HG02678 (cell line): Measurements from ENCODE around the gene C8G.

Experiments used
- ATAC-seq: cut with Tn5 transposase; IDR thresholded peaks from one replicate; pipeline ENCODE4 v1.9.1; 2021; ENCODE audit warnings: mild to moderate bottlenecking, moderate library complexity; ENCODE audit not compliant: unreplicated experiment

C8G gene

DNA sequence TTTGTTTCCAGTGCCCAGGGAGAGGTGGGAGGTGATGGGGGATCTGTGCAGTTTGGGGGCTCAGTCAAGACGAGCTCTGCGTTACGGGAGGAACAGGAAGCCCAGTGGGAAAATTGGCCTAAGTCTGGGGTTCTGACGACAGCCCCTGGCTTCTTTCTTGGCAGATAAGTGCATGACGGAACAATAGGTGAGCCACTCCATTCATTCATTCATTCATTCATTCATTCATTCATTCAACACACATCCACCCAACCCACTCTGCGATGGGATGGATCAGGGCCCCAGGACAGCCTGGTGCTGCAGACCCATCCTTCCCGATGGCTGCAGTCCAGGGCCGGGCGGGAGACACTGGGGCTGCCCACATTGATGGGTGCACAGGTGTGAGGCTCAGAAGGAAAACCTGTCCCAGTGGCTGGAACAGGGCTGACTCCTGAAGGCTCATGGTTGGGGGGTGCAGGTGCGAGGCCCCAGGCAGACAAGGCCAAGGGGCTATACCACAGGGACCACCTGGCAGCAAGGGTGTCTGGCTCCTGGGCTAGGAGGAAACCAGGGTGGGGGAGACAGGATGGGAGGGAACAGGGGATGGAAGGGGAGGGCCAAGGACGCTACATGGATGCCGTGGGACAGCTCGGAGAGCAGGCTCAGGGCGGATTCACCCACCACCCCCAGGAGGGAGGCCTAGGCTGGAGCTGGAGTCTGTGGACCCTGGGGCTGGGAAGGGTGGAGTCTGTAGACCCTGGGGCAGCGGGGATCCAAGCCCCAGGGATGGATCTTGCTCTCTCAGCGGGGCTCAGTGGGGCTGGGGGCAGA is 35.8 kb downstream of the C8G start:
- ATAC-seq, result no peak

DNA sequence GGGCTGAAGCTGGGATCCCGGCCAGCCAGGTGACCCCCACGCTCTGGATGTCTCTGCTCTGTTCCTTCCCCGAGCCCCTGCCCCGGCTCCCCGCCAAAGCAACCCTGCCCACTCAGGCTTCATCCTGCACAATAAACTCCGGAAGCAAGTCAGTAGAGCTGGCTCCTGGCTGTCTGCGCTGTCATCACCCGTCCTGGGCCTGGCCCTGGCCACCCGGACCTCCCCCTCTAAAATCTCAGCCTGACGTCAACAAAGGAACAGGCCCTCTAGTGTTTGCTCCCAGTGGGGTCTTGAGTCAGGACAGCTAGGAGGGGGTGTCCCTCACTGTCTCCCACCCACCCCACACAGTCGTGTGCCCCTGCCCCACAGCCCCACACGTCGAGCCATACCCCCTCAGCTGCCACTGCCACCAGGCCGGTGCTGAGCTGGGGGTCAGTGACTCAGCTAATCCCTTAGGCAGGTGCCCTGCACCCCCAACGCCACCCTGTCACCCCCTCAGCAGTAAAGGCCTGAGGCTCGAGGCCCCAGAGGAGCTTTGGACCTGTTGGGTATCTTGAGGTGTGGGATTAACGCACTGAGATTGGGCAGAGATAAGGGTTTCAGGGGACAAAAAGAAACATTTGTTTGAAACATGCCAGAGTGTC is 36.7 kb downstream of the C8G start:
- no peak for ATAC-seq

DNA sequence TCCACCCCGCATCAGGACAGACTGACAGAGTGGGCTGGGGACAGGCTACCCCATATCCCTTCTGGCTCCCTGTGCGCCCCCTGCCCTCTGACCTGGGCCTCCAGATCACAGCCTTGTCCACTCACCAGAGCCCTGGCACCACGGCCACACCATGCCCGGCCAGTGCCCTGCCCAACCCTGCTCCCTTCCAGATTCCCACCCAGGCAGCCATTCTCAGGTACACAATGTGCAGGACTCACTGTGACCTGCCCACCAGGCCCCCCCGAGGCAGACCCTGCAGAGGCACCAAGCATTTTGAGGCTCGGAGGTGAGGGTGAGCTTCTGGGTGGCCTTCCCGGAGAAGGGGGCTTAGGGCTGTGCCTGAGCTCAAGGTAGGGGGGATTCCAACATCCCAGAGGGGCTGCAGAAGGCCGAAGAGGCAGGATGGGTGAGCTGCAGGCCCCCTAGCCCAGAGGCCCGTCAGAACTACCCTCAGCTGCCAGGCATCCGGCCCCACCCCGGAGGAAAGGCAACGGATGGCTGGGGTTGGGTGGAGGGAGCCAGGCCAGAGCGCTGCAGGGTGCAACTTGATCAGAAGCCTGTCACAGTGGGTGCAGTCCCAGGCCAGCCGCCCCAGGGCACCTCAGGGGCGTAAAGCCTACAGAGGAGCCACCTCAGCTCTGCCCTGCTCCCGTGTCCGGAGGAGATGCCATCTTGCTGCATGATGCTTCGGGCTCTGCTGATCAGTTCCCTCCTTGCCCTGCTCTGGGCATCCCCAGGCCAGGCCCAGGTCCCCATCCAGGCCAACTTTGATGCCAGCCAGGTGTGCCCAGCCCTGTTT is 37.4 kb downstream of the C8G start, which contains the start of gene LCNL1:
Gene LCNL1 (plus strand): TSS at position 762 of the 820 bp plus-strand sequence. CDS start 594 bp downstream, outside the sequence.
- ATAC-seq, result no peak

DNA sequence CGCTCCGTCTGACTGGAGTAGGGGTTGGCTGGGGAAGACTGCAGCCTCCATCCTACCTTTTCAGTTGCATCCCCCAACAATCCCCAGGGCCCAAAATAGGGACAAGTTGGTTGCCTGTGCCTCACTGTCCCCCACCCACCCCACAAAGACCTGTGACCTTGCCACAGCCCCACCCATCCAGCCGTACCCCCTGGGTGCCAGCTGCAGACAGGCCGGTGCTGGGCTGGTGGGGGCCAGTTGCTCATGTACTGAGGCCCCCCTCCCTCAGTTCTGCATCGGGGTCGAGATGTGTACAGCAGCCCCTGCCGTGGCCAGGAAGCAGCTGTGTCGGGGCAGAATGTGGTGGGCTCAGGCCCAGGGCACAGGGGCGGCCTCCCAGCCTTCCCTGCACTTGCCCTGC is 38.1 kb downstream of the C8G start:
- no peak for ATAC-seq

DNA sequence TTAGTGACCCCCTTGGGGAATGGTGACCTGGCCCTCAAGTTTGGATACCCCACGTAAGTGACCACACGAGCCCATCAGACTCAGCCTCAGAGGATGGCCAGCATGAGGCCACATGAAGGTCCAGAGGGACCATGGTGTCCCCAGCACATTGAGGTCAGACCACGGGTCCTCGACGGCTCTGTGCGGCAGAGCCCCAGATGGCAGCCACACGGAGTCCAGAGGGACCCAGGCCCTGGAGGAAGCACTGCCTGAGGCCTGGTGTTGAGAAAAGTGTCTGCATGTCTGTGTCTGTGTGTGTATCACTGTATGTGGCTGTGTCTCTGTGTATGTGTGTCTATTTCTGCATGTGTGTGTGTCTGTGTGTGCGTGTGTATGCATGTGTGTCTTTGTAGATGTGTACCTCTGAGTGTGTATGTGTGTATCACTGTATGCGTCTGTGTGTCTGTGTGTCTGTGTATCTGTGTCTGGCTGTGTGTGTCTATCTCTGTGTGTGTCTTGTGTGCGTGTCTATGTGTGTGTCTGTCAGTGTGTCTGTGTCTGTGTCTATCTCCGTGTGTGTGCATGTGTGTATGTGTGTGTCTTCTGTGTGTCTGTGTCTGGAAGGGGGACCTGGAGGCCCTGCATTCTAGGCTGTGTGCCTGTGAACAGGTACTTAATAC is 38.7 kb downstream of the C8G start:
- ATAC-seq, result no peak

DNA sequence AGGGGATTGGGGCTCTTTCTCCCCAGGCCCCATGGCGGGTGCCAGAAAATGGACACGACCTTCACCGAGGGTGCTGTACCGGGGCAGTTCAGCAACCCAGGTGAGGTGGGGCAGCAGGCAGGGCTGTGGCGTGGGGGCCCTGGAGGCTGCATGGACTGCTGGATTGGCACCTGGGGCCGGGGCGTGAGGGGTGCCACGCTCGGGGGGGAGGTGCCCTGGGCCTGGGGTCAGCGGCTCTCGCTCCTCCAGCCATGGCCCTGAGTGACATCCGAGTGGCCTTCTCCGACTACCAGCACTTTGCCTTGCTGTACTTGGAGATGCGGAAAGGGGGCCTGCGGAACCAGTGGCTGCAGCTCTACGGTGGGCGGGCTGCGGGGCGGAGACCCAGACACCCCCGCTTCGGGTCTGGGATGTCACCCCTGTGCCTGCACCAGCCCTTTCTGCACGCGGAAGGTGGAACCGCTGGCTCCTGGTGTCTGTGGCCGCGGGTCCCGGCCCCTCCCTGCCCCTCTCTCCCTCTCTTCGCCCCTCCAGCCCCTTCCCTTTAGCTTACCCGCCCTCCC is 39.5 kb downstream of the C8G start:
- no peak for ATAC-seq

DNA sequence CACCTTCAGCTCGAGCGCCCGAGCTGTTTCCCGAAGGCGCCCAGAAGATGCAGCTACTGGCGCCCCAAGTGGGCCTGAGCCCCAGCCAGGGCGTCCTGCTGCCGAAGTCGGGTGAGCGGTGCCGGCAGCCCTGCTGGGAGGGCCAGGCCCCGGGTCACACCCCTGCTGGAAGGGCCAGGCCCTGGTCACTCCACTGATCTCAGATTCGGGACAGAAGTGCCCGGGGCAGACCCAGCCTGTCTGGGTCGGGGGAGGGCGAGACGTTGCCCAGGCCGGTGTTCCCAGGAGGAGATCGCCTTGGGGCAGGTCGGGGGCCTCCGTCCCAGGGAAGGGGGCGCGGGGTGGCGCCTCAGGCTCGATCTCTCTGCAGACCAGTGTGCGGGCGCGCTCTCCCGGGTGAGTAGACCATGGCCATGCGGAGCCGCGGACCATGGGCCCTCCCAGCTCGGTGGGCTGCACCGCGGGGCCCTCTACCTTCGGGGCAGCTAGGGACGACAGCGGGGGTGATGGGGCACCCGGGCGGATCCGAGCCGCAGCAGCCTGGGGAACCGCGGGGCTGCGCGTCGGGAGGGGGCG is 40.1 kb downstream of the C8G start:
- no peak for ATAC-seq

DNA sequence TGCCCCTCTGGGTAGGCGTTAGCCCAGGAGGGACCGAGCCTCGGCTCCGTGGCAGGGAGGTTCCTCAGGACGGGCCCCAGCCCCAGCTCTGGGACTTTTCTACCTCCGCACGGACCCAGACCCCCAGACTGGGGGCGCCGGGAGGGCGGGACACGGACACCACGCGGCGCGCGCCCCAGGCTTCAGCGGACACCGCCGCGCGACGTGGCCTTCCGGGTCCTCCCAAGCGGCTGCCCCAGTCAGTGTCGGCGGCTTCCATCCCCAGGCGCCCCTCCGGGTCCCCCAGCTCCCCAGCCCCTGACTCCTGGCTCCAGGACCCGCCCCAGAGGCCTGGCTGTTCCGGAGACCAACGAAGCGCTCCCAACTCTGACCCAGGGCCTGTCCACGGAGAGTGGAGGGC is 40.8 kb downstream of the C8G start:
- no peak for ATAC-seq

DNA sequence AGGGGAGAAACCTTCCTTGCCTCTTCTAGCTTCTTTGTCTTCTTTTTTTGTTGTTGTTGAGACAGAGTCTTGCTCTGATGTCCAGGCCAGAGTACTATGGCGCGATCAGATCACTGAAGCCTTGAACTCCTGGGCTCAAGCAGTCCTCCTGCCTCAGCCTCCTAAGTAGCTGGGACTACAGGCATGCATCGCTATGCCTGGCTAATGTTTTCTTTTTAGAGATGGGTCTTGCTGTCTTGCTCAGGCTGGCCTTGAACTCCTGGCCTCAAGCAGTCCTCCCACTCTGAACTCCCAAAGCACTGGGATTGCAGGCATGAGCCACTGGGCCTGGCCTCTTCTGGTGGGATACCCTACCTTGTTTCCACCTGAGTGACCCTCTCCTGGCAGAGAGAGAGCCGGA is 43.8 kb downstream of the C8G start:
- ATAC-seq, result no peak

DNA sequence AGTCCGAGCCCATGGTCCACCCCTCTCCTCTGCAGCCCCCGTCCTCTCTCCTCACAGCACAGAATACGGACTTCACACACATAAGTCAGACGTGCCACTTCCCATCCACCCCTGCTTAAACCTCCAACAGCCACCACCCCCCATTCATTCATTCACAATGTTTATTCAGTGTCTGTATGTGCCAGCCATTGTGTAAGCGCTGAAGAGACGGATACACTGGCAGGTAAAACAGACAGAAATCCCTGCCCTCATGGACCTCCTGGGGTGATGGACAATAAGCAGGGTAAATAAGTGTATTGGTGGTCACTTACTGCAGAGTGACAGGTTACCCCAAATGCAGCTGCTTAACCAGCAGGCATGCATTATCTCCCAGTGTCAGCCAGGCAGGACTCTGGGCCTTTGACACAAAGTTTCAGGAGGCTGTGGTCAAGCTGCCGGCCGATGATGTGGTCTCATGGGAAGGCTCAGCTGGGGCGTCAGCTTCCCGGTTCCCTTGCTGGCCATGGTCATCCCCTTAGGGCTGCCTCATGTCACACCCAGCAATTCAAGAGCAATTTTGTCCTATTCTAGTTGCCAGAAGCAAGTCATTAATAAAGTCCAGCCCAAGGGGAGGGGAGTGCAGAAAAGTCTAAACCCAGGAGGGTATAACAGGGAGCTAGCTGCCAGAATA is 45.3 kb downstream of the C8G start:
- ATAC-seq, result no peak

DNA sequence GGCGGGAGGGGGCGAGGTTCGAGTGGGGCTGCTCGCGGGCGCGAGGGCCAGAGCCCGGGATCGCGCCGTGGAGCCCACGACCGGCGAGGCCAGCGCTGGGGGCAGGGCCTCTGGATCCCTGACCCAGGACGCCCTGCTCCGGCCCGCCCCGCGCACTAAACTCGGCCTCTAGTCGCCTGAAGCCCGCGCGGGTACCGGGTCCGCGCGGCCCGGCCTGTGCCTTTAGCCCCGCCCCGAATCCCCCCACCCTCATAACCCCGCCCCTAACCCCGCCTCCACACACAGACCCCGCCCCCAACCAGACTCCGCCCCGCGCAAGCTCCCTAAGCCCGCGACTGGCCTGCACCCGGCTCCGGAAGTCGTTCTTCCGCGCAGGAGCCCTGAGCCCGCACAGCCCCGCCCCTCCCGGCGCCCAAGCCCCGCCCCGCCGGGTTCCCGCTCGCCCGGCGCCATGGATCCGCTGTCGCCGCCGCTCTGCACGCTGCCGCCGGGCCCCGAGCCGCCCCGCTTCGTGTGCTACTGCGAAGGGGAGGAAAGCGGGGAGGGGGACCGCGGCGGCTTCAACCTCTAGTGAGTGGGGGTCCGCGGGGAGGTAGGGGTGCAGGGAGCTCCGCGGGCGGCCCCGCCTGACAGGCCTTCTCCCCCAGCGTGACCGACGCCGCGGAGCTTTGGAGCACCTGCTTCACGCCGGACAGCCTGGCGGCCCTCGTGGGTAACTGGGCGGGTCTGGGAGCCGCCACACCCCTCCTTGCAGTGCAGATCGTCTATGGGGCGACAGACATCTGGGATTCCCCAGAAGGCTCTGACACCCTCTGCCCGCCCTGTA is 47.2 kb downstream of the C8G start, which contains the start of gene PAXX:
Gene PAXX (plus strand): TSS at position 430 of the 826 bp plus-strand sequence. CDS start 22 bp downstream, at position 452.
- ATAC-seq, result peak; percentile 76

DNA sequence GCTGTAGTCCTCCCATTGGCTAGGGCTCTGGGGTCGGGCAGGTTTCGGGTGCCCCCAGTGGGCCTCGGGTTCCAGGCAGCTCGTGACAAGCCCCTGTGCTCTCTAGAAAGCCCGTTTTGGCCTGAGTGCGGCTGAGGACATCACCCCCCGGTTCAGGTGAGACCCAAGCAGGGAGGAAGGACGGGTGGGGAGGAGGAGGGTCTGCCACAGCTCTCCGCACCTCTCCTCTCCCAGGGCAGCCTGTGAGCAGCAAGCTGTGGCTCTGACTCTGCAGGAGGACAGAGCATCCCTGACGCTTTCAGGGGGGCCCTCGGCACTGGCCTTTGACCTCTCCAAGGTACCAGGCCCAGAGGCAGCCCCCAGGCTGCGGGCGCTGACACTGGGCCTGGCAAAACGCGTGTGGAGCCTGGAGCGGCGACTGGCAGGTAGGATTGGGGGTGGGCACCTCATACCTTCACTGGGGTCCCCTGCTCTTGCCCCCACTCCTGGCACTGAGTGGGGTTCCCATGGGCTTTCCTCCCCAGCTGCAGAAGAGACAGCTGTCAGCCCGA is 47.9 kb downstream of the C8G start:
- ATAC-seq, result no peak

DNA sequence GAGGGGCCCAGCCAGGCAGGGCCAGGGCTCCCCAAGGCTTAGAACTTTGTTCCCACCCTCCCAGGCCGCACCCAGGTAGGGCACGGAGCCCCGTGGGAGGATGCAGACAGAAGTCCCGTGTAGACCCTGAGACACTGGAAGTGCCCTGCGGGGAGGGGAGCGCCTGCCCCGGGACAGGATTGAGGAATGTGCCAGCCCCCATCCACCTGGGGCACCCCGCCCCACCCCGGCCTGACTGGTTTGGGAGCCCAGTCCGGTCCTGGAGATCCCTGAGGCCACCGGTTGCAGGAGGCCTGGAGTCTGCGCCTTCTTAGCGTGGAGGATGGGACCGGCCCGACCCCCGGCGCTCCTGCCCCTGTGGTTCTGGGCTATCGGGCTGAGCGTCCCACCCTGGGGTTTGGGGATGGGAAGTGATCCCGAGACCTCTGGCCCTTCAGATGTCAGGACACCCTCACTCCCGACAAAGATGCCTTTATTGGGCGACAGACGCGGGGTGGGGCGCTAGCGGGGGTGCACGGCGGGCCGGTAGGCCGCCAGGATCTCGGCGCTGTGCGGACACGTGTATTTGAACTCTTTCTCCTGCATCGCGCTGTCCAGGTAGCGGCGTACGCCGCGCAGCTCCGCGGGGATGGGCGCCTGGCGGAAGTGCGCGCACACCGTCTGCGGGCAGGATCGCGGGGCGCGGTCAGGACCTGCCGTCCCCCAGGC is 49.3 kb downstream of the C8G start:
- ATAC-seq, result no peak

DNA sequence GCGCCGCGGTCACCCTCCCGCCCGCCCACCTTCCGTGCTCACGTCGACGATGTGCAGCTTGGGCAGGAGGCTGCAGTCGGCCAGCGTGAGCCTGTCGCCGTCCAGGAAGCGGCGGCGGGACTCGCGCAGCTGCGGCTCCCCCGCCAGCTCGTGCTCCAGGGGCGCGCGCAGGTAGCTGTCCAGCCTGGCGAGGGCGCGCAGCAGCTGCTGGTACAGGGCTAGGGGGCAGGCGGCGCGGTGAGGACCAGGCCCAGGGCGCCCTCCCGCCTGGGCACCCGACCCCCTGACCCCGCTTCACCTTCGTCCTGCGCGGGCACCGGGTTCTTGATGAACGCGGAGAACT is 49.8 kb downstream of the C8G start:
- no peak for ATAC-seq

DNA sequence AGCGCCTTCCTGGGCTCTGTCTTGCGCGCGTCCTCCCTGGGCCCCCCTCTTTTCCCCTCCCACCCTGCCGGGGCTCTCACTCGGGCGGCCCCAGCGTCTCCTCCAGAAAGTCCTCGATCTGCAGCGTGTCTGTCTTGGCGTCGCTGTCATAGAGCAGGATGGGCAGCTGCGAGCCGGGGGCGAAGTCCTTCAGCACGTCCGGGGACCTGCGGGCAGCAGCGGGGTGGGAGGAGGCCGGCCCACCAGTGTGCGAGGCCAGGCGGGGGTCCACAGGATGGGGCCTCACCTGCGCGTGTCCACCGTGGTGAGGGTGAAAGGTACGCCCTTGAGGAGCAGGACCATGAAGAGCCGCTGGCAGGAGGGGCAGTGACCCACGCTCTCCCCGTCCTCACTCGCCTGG is 50.3 kb downstream of the C8G start:
- ATAC-seq, result no peak

DNA sequence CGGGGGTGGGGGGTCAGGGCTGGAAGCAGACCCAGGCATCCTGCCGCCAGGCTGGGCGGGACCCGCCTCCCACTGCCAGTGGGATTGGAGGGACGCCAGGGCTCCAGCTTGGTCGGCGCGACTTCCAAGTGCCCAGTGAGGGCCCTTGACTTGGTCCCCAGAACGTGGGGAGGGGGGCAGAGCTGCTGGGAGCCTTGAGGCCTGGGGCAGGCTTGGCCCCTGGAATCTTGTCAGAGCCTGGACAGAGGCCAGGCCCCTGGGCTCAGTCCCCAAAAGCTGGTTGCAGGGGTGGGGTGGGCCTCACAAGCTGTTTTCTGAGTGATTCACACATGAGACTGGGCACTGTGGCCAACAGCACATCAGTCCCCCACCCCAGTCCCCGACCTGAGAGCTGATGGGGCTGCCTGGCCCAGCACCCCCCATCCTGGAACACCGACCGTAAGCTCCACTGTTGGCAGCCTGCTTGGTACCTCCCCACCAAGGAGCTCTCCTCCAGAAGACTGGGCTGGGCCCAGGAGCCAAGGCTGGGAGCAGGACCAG is 50.8 kb downstream of the C8G start:
- ATAC-seq, result no peak
